Measurements from ENCODE around the gene LKAAEAR1.

LKAAEAR1 gene

DNA sequence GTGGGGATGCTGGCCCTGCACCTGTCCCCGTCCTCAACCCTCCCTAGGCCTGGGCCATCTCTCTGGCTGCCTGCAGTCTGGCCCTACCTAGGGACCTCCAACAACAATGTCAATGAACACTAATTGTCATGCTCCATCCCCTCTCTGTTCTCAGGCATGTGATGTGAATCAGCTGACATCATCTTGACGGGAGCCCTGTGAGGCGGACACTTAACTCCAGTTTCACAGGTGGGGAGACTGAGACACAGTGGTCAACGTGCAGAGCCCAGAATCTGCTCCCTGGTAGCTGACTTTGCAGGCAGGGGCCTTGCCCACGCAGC, 22.0 kb downstream of the LKAAEAR1 start:
- TF ChIP-seq, protein P1, sequence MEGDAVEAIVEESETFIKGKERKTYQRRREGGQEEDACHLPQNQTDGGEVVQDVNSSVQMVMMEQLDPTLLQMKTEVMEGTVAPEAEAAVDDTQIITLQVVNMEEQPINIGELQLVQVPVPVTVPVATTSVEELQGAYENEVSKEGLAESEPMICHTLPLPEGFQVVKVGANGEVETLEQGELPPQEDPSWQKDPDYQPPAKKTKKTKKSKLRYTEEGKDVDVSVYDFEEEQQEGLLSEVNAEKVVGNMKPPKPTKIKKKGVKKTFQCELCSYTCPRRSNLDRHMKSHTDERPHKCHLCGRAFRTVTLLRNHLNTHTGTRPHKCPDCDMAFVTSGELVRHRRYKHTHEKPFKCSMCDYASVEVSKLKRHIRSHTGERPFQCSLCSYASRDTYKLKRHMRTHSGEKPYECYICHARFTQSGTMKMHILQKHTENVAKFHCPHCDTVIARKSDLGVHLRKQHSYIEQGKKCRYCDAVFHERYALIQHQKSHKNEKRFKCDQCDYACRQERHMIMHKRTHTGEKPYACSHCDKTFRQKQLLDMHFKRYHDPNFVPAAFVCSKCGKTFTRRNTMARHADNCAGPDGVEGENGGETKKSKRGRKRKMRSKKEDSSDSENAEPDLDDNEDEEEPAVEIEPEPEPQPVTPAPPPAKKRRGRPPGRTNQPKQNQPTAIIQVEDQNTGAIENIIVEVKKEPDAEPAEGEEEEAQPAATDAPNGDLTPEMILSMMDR (conservative IDR thresholded peaks at IDR 0.05; ENCODE audit: low read depth, low read length) = no peak
- peak overlapping the region; percentile 40 for H3K4me3 ChIP-seq (ENCODE audit: low read length)
- no peak for DNase-seq (ENCODE audit: low read depth)

DNA sequence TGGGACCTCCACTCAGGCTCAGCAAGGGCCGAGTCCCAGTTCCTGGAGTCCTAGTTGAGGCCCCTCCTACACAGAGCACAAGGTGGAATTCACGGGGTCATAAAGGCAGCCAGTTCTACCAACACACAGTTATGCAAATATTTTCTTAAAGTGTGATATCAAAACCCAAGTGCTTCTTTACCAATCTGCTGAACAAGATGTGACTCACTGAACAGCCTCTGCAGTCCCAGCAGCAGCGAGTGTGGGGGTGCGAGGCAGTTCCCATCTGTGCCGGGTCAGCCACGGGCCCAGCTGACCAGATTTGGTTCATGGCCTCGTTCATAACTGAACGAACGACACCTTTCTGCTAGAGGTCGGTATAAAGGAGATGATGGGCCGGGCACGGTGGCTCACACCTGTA, 25.7 kb downstream of the LKAAEAR1 start:
- H3K4me3 ChIP-seq (ENCODE audit: low read length) = no peak overlapping the region
- TF ChIP-seq, protein P1 (conservative IDR thresholded peaks at IDR 0.05; ENCODE audit: low read depth, low read length) = no peak
- DNase-seq (ENCODE audit: low read depth) = no peak

DNA sequence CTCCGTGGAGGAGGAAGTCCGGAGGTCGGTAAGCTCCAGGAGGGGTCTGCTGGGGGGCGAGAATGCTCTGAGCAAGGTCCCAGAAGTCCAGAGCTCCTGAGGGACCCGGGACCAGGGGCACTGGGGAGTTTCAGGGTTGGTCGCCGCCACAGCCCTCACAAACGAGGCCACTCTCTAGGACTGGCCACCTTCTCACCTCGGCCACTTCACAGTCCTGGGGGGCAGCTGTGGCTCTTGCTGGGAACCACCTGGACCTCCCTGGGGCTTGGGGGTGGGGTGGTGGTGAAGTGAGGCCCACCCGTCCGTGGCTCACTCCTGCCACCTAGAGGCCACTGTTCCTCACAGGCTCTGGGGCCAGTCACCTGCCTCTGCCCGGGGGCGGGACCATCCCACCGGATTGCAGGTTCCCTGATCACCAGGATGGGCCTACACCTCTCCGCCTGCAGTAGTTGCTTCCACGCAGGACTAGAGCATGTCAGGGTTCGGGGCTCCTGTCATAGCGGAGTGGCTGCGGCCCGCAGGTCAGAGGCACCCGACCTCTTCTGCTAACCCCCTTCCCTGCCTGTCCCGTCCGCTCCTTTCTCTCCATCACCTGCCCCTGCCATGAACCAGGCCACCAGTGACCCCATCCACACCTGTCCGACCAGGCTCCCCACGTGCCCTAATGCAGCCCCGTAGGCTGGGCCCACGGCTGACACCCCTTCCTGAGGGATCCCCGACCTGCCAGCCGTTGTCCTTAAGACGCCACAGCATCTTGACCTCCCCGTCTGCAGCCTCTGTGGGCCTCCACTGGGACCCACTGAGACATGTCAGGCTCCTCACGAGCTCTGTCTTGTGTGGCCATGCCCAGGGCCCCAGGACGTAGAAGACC, 26.3 kb downstream of the LKAAEAR1 start:
- TF ChIP-seq, protein P1 (conservative IDR thresholded peaks at IDR 0.05; ENCODE audit: low read depth, low read length) = peak; percentile 92
- no peak overlapping the region for H3K4me3 ChIP-seq (ENCODE audit: low read length)

DNA sequence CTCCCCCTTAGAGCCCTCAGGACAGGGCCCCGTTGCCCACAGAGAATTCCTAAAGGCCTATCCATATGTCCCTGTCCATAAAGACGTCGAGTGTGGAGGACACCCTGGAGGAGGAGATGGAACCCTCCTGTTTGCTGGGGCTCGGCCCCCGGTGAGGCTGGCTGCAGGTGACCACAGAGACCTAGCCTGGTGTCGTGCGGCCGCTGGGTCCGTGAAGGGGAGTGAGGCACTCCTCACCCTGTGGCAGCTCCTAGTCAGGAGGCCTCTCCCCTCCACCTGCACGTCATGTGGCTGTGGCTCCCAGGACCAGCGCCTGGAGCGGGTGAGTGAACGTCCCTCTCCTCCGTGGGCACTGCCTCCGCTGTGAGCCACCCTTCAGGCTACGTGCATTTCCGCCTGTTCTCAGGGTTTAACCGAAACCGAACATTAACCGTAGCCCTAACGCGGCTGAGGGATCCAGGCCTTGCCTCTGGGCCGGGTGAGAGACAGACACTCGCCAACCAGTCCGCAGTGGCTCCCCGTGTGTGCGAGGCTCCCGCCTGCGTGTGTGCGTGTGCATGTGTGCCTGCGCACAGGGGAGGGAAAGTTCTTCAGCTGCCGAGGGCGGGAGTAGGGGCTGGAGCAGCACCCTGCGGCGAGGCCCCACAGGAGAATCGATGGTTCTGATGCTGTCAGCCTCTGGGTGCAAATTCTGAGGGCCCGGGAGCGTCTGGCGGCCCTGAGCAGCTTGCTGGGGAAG, 27.1 kb downstream of the LKAAEAR1 start:
- no peak overlapping the region for H3K4me3 ChIP-seq (ENCODE audit: low read length)
- TF ChIP-seq, protein P1 (conservative IDR thresholded peaks at IDR 0.05; ENCODE audit: low read depth, low read length) = no peak
- DNase-seq (ENCODE audit: low read depth) = no peak

More for the DNA sequence above, 26.3 kb downstream of the LKAAEAR1 start:
- DNase-seq (ENCODE audit: low read depth) = no peak

DNA sequence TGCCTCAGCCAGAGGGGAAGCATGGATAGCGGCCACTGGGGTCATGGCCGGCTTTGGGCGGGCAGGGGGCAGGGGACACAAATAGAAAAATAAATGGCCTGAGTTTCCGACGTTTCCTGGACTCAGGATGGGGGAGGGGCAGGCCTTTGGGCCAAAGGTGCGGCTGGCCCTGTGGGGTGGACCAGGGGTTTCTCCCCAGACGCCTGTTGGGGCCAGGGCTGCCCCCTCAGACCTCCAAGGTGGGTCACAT, 27.6 kb downstream of the LKAAEAR1 start:
- no peak overlapping the region for H3K4me3 ChIP-seq (ENCODE audit: low read length)
- DNase-seq (ENCODE audit: low read depth) = no peak
- TF ChIP-seq, protein P1 (conservative IDR thresholded peaks at IDR 0.05; ENCODE audit: low read depth, low read length) = no peak

DNA sequence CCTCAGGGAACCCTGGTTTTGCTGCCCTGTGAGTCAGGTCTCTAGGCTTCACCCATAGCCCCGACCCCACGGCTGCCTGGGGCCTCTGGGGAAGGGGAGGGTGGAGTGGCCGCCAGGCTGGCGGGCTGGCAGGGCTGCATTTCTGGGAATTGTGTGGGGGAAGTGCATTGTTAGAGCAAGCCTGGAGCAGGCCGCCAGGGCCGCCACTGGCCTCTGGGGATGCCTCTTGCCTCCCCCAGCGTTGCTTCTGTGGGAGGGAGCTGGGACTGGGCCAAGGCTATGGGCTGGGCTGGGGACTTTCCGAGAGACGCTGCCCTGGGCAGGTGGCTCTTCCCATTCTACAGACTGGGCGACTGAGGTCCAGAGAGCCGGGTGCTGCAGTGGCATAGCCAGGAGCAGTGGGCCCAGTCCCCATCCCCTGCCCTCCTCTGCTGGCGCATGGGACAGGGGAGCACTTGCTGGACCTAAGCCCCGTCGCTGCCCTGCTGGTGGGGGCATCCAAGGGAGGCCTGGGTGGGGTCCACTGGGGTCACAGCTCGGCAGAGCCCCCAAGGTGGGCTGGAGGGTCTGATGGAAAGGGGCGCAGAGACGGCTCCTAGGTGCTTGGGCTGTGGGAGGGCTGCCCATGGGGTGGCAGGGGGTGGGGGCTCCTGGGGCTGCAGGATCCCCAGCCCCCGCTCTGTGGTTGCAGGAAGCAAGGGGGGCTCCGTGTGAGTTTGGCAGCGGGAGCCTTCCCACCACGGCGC, 28.1 kb downstream of the LKAAEAR1 start:
- TF ChIP-seq, protein P1 (conservative IDR thresholded peaks at IDR 0.05; ENCODE audit: low read depth, low read length) = no peak
- DNase-seq (ENCODE audit: low read depth) = no peak
- H3K4me3 ChIP-seq (ENCODE audit: low read length) = no peak overlapping the region
